Bone marrow (tissue), 2 donors: ENCODE measurements around the gene ICE1.
A peak's percentile ranks its signal among the peaks of the same experiment; 100 is the strongest.
"Not testable (repeated sequence)": the region's sequence is repeated elsewhere in the genome, so short reads cannot be mapped to it uniquely, and the experiment has no call there.

ENCODE experiments used
- DNase-seq, 2 donors: peaks; one replicate each; lab custom pipeline; 2025; lab: John Stamatoyannopoulos, UW

ICE1 gene

DNA sequence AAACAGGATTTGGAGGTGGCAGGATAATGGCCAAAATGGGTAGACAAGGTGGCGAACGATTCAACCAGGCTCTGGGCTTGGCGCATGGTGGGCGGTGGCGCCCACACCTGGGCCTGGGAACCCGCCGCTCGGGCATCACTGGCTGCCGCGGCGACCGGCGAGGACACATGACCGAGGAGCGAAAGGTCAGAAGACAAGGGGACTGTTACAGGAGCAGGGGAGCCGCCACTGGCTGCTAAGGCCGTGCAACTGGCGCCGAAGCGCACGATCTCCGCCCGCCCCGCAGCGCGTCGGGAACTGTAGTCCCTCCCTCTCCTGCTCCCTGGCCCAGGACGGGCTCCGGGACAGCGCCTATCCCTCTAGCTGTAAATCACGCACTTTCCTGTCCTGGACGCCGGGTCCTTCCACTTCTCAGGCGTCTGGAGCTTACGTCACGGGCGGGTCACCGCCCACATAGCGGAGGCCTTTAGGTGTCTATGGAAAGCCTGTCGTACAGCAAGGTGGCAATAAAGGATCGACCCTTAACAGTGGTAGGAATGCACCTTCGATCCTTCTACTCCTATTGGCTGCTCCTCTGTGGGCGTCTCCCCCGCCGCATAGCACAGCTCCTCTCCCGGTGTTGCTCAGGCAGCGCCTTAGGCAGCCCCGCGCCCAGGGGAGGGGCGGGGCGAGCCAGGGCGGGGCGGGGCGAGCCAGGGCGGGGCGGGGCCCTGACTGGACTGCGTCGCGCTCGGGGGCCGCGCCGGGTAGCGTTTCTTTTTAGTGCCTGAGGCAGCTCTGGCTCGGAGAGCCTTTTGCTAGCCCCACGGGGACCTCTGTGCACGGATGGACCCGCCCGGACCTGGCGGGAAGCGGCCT is at the start of gene ICE1:
TSS of gene ICE1 (plus strand) at position 717 of the 858 bp plus-strand sequence. CDS start 239 bp downstream, outside the sequence.
- peak; percentile 93 to 98 for DNase-seq

GRCh38 chr5:5372930-5373329 is 49.5 kb upstream of the ICE1 start:
- no peak for DNase-seq

- no peak for DNase-seq
These were observed 49.0 kb upstream of the ICE1 start for GRCh38 chr5:5373351-5373989.

DNA sequence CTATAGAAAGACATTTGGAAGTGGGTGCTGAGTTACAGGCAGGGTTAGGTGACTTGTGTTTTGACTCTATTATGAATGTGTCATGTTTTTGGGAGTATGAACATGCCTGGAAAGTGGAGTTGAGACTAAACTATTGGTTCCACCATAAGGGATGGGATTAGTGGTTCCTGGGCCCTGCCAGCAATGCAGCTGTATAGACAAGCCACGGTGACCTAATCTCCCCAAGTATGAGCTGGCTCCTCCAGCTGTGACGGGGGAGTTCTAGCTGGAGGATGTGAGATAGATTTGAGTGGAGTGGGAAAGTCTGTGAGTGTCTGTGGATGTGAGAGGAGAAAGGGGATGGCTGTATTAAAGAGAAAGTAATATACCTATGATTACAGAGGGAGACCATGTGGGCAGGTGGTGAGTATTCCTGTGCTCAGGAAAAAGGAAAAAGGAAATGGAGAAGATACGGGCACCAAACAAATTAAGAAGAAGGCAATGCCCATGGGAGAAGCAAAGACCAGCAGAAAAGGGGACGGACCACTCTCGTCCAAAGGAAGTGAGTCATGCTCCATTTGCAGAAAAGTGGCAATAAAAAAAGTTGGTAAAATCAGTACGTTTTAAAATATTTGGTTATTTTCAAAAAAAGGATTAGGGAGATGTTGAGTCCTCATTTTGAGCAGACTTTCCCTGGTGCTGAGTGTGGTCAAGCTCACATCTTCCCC is 48.3 kb upstream of the ICE1 start:
- no peak for DNase-seq

- DNase-seq = no peak
These were observed 44.7 kb upstream of the ICE1 start for GRCh38 chr5:5377780-5378179.

DNA sequence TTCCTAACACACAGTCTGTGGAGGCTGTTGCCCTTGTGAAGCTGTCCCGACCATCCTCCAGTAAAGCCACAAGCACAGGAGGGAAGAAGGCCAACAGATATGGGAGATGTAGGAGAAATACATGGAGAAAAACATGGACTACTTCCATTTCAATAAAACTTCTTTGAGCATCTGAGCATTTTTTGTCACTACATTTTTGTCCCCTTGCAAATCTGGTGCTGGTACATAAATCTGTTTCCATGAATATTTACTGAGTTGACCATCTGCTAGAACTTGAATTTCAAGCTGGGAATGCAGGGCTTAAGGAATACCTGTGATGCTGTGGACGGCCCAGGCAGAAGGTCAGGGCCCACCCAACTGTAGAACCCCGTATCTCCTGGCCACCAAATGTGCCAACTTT is 43.9 kb upstream of the ICE1 start:
- DNase-seq = no peak

DNA sequence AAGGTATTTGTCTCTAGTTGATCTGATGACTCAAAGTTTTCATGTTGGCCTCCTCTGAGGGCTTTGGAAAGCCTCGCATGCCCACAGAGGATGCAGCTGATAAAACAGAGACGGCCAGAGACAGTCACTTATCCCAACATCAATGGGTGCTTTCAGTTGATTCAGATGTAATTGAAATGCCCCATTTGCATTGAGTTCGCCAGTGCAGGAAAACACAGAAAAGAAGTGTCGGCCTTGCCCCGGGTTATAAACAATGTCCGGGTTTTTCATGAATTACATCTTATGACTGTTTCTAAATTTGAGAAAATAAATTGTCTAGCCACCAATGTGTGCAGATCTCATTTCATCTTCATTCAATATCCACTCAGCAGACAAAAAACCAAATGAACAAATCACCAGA is 42.2 kb upstream of the ICE1 start:
- DNase-seq = no peak

- no peak for DNase-seq
These were observed 41.1 kb upstream of the ICE1 start for GRCh38 chr5:5381310-5381913.

DNA sequence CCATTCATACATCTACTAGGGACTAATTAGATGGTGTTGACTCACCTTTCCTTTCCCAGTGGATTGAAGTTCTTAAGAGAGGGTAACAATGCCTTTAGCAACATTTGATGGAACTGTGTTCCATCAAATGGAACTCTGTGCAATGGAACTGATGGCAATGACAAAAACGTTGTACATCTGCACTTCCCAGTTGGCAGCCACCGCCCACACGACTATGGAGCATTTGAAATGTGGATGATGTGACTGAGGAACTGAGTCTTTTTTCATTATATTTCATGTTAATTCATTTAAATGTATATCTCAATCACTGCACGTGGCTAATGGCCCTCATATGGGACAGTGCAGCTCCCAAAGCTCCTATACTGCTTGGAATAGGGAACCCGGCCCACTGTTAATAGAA is 39.0 kb upstream of the ICE1 start:
- DNase-seq = no peak

DNA sequence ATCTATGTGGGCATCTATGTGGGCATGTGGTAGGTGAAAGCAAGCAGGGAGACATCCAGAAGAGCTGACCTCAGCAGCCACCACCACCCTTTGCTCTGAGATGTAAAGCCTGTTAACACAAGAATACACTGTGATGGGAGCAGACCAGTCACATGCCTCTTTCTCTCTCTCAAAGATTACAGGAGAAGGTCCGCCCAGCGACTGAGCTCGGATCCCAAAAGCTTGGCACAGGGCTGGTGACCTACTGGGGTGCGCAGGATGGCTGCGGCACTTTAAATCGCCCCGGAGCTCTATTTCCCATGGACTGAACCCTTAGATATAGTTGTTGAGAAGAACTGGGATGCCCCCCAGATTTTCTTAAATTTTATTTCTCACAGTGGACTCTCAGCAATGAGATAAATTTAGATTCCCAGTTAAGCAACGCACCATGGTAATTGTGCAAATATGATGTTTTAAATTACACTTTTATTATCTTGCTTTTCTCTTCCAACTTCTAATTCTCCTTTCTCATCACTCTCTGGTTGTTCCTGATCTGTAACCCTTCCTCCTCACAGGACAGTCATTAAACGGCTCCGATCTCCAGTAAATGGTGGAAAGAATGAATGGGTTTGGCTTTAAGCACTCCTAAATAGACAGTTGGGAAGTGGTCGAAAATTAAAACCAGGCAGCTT is 37.7 kb upstream of the ICE1 start:
- DNase-seq = no peak

DNA sequence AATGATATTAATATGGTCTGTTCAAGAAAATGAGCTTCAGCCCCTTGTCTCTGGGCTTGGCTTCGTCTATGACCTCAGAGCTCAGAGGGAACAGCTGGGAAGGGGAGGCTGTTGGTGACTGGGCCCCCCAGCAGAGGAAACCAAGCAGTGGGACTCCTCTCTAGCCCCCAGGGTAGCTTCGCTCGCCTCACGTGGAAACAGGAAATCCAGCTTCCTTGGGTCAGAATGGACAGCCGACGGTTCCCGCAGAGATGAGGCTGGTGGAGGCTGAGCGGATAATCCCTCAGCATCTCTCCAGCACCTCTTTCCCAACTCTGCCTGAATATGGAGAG is 37.2 kb upstream of the ICE1 start:
- no peak for DNase-seq

DNA sequence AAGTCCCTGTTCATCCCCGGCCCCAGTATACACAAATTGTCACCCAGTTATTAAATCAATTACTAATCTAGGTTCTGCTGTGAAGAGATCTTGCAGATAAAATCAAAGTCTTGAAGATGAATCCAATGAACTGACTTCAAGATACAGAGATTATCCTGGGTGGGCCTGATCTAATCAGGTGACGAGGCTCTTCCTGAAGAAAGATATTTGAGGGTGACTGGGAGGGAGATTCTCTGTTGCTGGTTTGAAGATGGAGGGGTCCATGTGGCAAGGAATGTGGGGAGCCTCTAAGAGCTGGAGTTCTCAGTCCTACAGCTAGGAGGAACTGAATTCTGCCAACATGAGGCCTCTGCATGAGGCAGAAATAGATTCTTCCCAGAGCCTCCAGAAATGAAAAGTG is 36.1 kb upstream of the ICE1 start:
- DNase-seq = no peak

DNA sequence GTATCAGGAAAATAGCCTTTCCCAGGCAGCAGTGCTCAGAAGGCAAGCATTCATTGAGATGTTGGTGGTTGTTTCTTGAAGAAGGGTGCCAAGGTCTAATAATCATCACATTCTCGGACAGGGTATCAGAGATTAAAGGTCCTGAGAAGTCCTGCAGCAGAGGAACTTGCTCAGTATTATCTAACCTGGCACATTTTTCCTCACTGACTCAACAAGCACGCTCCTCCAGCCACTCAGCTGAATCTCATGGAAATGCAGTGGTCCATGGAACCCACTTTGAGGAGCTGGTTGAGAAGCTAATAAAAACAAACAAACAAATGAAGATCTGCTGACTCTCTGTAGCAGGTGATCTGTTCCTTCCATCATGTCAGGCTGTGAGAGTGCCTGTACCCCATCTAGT is 35.3 kb upstream of the ICE1 start:
- no peak for DNase-seq

DNA sequence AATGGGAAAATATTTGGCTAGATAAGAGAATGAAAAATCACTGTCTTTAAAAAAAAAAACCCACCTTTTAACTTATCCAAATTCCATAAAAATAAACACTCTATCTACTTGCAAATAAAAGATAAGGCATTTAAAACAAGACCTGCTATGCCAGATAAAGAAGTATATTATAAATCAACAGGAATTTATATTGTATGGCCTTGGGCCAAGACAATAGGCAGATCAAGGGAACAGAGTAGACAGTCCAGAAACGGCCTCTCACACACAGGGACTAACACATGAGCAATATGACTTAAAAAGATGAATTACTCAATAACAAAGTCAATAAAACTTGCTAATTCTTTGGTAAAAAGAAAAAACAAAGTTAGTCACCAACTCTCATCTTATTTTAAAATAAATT is 34.7 kb upstream of the ICE1 start:
- no peak for DNase-seq

DNA sequence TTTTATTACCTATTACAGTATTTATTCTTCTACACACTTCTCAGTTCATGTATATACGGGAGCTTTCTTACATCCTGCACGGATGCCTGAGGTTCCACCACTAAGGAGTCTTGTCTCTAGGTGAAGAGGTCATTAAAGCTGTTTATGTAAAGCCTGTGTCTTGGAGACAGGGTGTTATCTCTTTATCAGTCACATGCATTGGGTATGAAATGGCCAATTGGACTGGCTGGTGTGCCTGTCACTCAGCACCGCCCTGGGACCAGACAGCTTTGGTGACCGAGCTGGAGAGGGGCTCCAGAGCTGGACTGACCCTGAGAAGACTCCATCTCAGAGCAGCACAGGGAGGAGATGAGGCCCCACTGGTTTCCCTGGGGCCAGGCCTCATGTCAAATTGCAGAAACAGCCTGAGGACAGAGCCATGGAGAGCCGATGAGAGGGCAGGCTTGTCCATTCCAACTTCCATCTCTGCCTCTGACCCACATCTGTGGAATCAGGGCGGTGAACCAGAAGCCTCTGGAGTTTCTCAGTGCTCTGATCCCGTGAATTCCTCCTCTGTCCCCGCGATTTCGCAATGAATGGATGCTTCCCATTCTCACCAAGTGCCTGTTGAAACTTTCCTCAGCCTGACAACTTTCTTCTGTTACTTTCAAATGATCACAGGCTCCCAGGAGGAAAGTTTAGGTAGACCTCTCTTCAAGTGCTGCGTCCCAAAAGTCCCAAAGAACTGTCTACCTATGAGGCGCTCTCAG is 32.2 kb upstream of the ICE1 start:
- not testable (repeated sequence) for DNase-seq

- not testable (repeated sequence) for DNase-seq
These were observed 30.0 kb upstream of the ICE1 start for GRCh38 chr5:5392504-5392903.

DNA sequence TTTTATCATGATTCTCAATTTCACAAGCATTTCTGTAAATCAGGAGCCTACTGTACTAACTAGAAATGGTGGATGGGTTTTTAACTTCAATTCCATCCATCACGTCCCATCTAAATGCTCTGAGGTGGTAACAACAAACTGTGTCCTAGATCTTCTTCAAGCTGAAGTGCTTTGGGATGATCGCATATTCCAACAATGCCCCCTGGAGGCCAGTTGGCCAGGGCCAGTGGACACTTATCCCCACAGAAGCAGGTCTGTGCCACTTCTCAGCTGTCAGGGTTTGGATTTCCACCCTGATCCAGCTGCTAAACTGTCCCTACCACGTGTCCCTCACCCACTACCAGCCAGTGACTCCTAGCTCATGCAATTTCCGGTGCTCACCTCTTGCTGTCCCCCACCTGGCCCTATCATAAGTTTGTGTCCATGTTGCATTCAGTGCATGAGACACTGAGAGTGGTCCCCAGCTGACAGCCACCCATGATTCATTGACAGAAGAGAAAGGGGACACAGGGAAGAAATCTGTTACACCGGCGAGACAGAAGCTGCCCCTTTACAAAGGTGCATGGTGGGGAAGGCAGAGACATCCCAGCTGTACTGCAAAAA is 28.0 kb upstream of the ICE1 start:
- not testable (repeated sequence) for DNase-seq

DNA sequence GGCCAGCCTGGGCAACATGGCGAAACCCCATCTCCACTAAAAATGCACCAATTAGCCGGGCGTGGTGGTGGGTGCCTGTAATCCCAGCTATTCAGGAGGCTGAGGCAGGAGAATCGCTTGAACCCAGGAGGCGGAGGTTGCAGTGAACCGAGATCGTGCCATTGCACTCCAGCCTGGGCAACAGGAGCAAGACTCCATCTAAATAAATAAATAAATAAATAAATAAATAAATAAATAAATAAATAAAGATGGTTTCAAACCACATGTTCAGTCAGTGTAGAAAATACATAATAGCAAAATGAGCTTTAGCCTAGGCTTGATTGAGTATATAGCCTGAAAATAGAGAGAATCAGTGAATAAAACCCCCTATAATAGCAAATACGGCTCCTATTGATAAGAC is 27.4 kb upstream of the ICE1 start:
- DNase-seq = not testable (repeated sequence)

DNA sequence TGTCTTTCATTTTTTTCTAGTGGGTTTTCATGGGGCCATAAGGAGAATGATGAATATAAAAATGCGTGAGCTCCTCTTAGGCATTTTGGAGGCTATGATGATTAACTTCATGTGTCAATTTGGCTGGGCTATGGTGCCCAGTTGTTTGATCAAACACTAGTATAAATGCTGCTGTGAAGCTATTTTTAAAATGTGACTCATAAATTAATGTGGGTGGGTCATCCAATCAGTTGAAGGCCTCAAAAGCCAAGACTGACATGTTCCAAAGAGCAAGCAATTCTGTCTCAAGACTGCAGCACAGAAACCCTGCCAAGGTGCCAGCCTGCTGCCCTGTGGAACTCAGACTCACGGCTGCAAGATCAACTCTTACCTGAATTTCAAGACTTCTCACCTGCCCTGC is 24.4 kb upstream of the ICE1 start:
- DNase-seq = no peak

DNA sequence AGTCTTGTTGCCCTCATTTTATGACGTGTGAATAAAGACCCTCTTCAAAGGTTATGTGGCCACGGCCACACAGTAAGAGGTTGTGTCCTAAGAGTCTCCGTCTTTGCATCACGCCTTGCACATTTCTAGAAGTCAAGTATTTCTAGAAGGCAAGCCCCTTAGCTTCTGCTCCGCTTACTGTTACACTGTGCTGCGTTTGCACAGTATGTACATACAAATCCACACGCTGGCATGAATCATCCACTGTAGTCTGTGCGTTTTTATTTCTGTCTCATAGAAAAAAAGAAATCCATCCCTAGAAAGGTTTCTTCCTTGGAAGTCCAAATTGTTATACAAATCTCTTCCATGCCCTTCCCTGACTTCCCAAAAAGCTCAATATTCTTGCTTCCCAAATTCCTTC is 21.4 kb upstream of the ICE1 start:
- no peak for DNase-seq

- DNase-seq = no peak
These were observed 18.7 kb upstream of the ICE1 start for GRCh38 chr5:5403741-5404140.
